Tibial artery (tissue), 4 donors: ENCODE results near the gene WLS.
"Not testable (repeated sequence)": the region's sequence is repeated elsewhere in the genome, so short reads cannot be mapped to it uniquely, and the experiment has no call there.

ENCODE experiments used
- DNase-seq, 2 donors: peaks; one replicate each; pipeline ENCODE4 v3.0.0-alpha.2; 2019
- H3K27ac ChIP-seq, 2 donors: fragments of 200-600 bp; sonication (generic) in 1 of 2; 1 replicate in 1 of 2; 2 replicates in 1 of 2; pipeline ENCODE4 v1.5.1; 2018 to 2019; ENCODE audit warnings: mild to moderate bottlenecking in 1 of 2
- H3K27me3 ChIP-seq, 2 donors: fragments of 200-600 bp; sonication (generic) in 1 of 2; one replicate each; pipeline versions ENCODE4 v1.5.1 to v1.6.0; 2016 to 2019
- H3K36me3 ChIP-seq, 3 donors: fragments of 200-600 bp; sonication (generic) in 2 of 3; one replicate each; pipeline ENCODE4 v1.5.1; 2016 to 2019; ENCODE audit warnings: mild to moderate bottlenecking in 2 of 3
- H3K4me1 ChIP-seq, 4 donors: fragments of 200-600 bp; sonication (generic) in 2 of 4; 1 replicate in 3 of 4; 2 replicates in 1 of 4; pipeline ENCODE4 v1.5.1; 2016 to 2019
- H3K4me3 ChIP-seq, 2 donors: fragments of 200-600 bp; sonication (generic) in 1 of 2; 1 replicate in 1 of 2; 2 replicates in 1 of 2; pipeline ENCODE4 v1.5.1; 2018 to 2019; ENCODE audit warnings: mild to moderate bottlenecking in 2 of 2
- H3K9me3 ChIP-seq, 3 donors: fragments of 200-600 bp; sonication (generic) in 1 of 3; one replicate each; pipeline ENCODE4 v1.5.1; 2016 to 2019
- intact Hi-C: fragments of 100-400 bp; cut with DNase I; formaldehyde crosslinking; loops from one replicate; pipeline ENCODE4 v1.15.0; 2023; ENCODE audit warnings: low total_unique reads
- TF ChIP-seq, protein P1 (sequence below), 2 experiments: fragments of 200-600 bp in 1 of 2; fragments of 450-650 bp in 1 of 2; IDR thresholded peaks; one replicate each; pipeline ENCODE4 v1.5.1; 2017 to 2019; ENCODE audit warnings: antibody characterized with exemption in 2 of 2, mild to moderate bottlenecking in 1 of 2, moderate library complexity in 1 of 2

The WLS gene

DNA sequence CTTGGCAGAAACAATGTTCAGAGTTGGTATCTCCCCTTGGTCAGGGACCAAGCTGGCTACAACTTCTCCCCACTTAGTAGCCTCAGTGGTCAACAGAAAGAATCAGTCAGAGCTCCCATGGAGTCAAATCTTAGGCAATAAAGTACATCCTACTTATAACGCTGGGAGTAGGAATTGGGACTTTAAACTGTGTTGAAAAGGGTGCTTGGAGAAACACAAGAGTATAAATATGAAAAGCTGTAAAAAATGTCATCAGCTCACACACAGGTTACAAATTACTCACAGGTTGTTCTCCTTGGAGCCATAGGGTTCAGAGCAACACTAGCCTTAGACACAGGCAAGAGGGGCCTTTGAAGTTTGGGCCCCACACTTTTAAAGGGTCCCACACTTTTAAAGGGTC, 67.4 kb downstream of the WLS start:
- Histone ChIP-seq H3K4me3 (no peak overlapping the region), H3K27ac (no peak overlapping the region), H3K9me3 (no peaks in the 10 kb centered on the region), H3K36me3 (peaks cover 0 to 8% (median 6%) of the 10 kb centered on the region in 3 donors), H3K4me1 (peaks cover 0 to 25% (median 14%) of the 10 kb centered on the region in 4 donors), H3K27me3 (no peaks in the 10 kb centered on the region)
- no peak for DNase-seq
- TF ChIP-seq, protein P1, sequence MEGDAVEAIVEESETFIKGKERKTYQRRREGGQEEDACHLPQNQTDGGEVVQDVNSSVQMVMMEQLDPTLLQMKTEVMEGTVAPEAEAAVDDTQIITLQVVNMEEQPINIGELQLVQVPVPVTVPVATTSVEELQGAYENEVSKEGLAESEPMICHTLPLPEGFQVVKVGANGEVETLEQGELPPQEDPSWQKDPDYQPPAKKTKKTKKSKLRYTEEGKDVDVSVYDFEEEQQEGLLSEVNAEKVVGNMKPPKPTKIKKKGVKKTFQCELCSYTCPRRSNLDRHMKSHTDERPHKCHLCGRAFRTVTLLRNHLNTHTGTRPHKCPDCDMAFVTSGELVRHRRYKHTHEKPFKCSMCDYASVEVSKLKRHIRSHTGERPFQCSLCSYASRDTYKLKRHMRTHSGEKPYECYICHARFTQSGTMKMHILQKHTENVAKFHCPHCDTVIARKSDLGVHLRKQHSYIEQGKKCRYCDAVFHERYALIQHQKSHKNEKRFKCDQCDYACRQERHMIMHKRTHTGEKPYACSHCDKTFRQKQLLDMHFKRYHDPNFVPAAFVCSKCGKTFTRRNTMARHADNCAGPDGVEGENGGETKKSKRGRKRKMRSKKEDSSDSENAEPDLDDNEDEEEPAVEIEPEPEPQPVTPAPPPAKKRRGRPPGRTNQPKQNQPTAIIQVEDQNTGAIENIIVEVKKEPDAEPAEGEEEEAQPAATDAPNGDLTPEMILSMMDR (IDR thresholded peaks at IDR 0.05) = no peak
- intact Hi-C loops = no loop called here

DNA sequence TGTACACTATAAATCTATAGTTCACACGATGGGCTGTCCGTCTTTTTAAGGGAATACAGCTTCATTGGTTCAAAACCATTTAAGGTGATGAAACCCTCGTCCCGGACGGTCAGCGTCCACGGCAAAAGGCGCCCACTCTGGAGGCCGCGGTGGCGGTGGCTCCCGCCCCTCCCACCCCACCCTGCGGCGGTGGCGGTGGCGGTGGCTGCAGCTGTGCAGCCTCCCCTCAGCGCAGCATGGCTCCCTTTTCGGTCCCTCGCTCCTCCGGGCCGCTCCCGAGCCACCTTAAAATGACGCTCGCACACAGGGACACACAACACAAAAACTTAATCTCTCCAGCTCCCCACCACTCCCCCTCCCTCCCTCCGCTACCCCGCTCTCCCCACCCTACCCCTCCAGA, 69.1 kb downstream of the WLS start:
- Histone ChIP-seq H3K27me3 (no peaks in the 10 kb centered on the region), H3K4me3 (no peak overlapping the region), H3K4me1 (peaks cover 0 to 10% (median 4%) of the 10 kb centered on the region in 4 donors), H3K9me3 (no peaks in the 10 kb centered on the region), H3K27ac (no peak overlapping the region), H3K36me3 (peaks cover 8 to 14% (median 14%) of the 10 kb centered on the region in 3 donors)
- no peak for DNase-seq
- intact Hi-C loops = no loop called here
- TF ChIP-seq, protein P1 (IDR thresholded peaks at IDR 0.05) = no peak

- H3K27me3 ChIP-seq = no peaks in the 10 kb centered on the region
- intact Hi-C loops = no loop called here
- H3K4me3 ChIP-seq = no peak overlapping the region
- no peaks in the 10 kb centered on the region for H3K9me3 ChIP-seq
- DNase-seq = no peak
- H3K27ac ChIP-seq = no peak overlapping the region
- H3K4me1 ChIP-seq = peaks cover 0 to 5% (median under 1%) of the 10 kb centered on the region in 4 donors
- peaks cover 9 to 19% (median 18%) of the 10 kb centered on the region in 3 donors for H3K36me3 ChIP-seq
- TF ChIP-seq, protein P1 (IDR thresholded peaks at IDR 0.05) = no peak
These were observed 69.6 kb downstream of the WLS start for GRCh38 chr1:68162761-68163160.

- H3K4me3 ChIP-seq, DNase-seq, H3K9me3 ChIP-seq, H3K27ac ChIP-seq, H3K4me1 ChIP-seq, intact Hi-C loops, H3K27me3 ChIP-seq: not testable (repeated sequence)
- H3K36me3 ChIP-seq = peaks cover 9 to 30% (median 19%) of the 10 kb centered on the region in 3 donors
These were observed 70.7 kb downstream of the WLS start for GRCh38 chr1:68161672-68162071.

DNA sequence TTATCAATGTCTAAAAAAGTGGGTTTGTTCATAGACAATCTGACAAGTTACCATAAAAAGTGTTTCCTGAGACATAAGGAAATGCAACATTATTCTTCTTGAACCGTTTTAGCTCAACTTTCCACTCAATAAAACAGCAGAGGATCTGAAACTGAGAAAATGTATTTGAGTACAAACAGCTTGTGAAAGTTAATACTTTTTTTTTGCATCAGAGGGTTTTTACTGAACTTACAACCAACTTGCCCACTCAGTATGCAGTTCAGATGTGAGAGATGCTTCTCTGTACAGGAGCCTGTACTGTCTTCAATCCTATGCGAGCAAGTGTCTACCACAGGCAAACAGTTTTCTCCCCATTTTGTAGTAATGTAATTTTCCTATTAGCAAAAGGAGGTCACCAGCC, 71.4 kb downstream of the WLS start:
- H3K27ac ChIP-seq, DNase-seq, H3K9me3 ChIP-seq, H3K4me3 ChIP-seq, H3K4me1 ChIP-seq, H3K27me3 ChIP-seq, intact Hi-C loops: not testable (repeated sequence)
- H3K36me3 ChIP-seq = peaks cover 9 to 31% (median 19%) of the 10 kb centered on the region in 3 donors

DNA sequence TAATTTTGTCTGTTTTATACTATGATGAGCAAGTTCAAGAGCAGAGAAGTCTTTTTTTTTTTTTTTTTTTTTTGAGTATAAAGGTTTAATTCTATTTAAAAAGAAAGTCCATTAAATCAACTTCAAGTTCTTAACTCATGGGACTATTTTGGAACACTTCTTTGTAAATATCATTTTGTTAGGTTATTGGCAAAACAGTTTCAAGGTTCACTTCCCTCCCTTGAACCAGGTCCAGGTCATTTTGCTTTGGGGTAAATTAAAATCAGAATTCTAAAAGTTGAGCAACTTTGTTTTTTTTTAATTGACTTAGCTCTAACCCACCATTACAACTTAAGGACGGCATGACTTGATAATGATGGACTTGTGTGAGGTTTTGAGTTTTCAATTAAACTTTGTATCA, 72.3 kb downstream of the WLS start:
- Histone ChIP-seq H3K4me3 (no peak overlapping the region), H3K4me1 (no peaks in the 10 kb centered on the region), H3K27ac (no peak overlapping the region), H3K9me3 (no peaks in the 10 kb centered on the region), H3K27me3 (no peaks in the 10 kb centered on the region), H3K36me3 (peaks cover 9 to 31% (median 19%) of the 10 kb centered on the region in 3 donors)
- no peak for DNase-seq
- TF ChIP-seq, protein P1 (IDR thresholded peaks at IDR 0.05) = no peak
- intact Hi-C loops = no loop called here

DNA sequence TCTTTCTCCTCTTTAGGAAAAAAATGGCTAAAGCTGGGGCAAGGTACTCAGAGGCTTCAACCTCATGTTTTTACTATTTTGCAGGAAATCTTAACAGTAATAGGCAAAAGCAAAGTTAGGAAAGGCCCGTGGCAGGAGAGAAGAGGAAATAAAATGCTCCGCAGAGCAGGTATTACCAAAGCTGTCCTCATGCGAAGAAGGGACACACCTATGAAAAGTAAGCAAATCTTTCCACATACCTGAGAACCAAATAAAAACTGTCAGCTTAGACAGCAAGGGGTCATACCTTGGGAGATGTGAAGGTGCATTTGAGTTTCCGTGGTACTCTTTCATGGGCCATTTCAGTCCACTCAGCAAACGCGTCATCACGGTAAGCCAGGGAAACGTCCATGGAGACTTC, 73.5 kb downstream of the WLS start:
- Histone ChIP-seq H3K9me3 (no peaks in the 10 kb centered on the region), H3K27me3 (no peaks in the 10 kb centered on the region), H3K4me1 (no peaks in the 10 kb centered on the region), H3K36me3 (peaks cover 9 to 31% (median 24%) of the 10 kb centered on the region in 3 donors), H3K4me3 (no peak overlapping the region), H3K27ac (no peak overlapping the region)
- intact Hi-C loops = no loop called here
- TF ChIP-seq, protein P1 (IDR thresholded peaks at IDR 0.05) = no peak
- no peak for DNase-seq
